KG1 (cell line): ENCODE data around the gene ACACA.
A peak's percentile ranks its signal among the peaks of the same experiment; 100 is the strongest.
"Not testable (repeated sequence)": the region's sequence is repeated elsewhere in the genome, so short reads cannot be mapped to it uniquely, and the experiment has no call there.

Experiments used
- DNase-seq: peaks from one replicate; lab custom pipeline; 2025; lab: John Stamatoyannopoulos, UW

Gene ACACA

DNA sequence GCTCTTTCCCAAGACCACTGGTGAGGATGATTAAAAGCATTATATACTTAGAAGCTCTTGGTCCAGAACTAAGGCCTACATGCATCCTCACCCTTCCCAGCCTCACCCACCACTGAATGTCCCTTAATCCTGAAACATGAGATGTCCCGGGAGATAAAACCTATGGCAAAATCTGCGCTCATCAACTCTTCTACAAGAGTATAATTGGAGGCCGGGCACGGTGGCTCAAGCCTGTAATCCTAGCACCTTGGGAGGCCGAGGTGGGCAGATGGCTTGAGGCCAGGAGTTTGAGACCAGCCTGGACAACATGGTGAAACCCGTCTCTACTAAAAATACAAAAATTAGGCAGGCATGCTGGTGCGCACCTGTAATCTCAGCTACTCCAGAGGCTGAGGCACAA is 13.3 kb downstream of the ACACA start:
- DNase-seq: no peak

DNA sequence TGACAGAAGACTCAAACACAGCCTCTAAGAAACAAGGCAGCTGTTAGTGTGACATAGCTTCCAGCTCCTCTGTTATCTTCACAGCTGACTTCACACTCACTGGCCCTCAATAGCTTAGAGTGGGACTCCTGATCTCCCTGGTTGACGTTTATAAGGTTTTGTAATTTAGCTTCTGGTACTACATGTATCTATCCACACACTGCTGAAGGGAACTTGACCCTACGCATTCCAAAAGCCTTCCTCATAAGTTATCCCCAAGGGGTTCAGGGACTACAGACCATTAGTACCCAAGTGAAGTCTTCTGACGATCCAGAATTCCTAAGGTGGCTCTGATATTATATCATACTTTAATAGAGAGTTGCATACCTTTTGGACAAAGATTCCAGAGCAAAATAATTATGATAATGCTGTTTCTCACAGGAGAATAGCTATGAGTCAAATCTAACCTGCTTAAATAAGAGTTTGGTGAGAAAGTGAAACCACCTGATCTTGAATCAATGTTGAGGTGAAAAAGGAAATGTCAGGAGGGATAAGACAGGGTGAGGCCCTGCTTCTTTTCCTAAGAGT is 14.5 kb downstream of the ACACA start:
- no peak for DNase-seq

DNA sequence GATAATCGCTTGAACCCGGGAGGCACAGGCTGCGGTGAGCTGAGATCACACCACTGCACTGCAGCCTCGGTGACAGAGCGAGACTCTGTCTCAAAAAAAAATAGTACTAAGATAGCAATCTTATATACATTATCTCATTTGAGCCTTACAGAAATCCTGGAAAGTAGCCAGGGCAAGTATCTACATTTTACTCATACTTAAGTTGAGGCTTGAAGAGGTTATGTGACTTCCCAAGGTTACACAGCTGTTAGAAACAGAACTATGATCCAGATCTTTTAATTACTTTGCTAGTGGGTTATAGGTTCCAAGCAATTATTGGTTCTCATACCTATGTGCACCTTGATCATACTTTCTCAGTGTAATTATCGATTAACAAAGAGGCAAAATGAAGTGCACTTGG is 15.5 kb downstream of the ACACA start:
- no peak for DNase-seq

GRCh38 chr17:37389160-37389559 is 17.5 kb downstream of the ACACA start:
- DNase-seq: no peak

GRCh38 chr17:37388266-37388665 is 18.4 kb downstream of the ACACA start:
- no peak for DNase-seq

DNA sequence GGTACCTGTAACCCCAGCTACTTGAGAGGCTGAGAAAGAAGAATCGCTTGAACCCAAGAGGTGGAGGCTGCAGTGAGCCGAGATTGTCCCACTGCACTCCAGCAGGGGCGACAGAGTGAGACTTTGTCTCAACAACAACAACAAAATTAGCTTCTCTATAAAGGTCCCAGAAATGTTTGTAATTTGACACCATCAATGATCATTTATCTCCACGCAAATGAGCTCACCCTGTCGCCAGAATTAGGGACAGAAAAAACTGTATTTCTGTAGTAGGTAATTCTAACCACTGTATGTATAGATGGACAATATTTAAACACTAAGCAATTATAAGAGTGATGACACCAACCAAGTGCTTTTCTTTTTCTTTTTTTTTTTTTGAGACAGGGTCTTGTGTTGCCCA is 20.2 kb downstream of the ACACA start:
- no peak for DNase-seq

DNA sequence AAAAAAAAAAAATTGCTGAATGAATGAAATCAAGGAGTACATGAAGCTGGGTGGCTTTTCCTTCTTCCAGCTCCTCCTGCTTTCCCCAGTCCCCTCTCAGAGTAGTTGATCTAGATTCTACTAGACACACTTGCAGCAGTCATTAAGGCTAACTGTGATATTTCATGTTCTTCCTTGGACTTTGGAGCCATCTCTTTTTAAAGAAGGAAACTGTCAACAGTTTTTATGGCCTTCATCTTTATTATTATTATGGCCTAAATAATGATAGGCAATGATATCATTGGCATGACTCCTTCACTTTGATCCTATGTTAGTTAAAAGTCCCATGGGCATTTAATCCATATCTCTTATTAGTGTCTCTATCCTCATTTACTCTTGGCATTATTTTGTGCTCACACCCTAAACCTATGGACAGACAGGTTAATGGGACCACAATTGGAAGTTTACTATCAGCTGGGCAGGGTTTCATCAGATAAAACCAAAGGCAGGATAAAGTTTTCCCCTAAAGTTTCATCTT is 21.1 kb downstream of the ACACA start:
- DNase-seq: no peak

GRCh38 chr17:37384560-37385149 is 22.0 kb downstream of the ACACA start:
- DNase-seq: no peak

- DNase-seq: no peak
Measured at GRCh38 chr17:37382056-37382455, 24.6 kb downstream of the ACACA start.

- no peak for DNase-seq
Measured at GRCh38 chr17:37375706-37376105, 30.9 kb downstream of the ACACA start, which contains the start of gene C17orf78. Gene C17orf78 (plus strand): TSS chr17:37375985. CDS start chr17:37376093, 108 bp downstream.

GRCh38 chr17:37373530-37374159 is 33.0 kb downstream of the ACACA start:
- peak; percentile 24 for DNase-seq

DNA sequence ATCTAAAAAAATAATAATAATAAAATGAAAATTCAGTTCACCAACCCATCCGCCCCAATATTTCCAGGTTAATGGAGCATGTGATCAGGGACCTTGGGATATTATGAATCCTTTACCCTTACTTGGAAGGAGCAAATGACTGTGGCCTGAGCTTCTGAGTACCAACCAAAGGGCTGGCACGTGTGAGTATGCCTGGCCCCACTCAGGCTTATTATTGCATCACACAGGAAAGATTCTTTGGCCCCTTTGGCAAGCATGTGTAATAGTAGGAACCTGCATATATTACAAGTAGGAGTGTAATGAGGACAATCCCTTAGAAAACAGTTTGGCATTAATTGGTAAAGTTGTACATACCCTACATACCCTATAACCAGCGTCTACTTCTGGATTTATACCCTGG is 38.1 kb downstream of the ACACA start:
- DNase-seq: no peak

DNA sequence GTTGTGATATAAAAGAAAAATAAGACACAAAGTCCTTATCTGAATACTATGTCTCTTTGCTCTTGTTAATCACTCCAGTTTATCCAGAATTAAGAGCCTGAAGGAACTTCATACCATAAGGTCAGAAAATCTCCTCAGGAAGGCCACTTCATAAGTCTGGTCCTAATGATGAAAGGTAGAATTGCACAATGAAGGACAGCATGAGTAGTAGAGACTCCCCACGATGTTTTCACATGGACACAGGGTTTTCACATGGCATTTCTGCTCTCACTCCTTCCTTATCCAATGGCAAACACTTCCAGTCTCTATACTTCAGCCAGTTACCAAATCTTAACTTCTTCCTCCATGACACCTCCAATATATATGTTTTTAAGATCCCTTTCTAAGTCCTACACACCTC is 41.0 kb downstream of the ACACA start:
- no peak for DNase-seq

GRCh38 chr17:37361543-37361942 is 45.1 kb downstream of the ACACA start:
- DNase-seq: no peak

DNA sequence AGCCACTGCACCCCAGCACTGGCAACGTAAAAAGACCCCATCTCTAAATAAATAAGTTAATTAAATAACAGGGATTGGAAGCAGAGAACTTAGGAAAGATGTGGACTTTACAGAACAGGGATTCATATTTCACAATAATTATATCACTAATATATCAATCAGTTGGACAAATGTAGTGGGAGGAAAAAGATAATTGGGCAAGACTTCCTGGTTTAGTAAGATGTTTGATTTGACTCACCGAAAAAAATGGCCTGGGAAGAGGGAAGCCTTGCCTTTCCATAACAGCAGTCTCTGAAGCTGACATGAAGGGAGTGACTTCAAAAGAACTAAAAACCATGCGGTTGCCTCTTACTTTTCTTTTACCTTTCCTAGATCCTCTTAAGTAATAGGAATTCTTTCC is 46.0 kb downstream of the ACACA start:
- no peak for DNase-seq

DNA sequence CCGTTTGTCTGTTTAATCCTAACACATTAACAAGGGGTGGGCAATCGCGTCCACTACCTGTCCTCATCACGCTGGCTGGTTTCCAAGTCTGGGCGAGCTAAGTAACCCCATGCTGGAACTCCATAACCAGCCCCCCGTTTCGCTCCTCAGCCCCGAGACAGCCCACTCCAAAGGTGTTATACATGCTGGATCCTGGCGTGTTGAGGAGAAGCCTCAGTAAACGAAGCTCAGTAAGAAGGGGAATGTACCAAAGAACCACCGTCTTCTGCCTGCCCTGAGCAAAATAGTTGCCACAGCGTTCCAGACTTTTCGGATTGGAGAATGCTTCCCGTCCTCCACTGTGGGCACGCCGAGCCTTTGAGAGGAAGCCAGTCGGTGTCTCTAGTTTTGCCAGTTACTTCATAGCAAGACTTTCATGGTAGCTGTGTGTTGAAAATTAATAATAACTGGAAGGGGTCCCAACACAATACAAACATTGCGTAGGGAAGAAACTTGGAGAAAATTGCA is 46.9 kb downstream of the ACACA start:
- no peak for DNase-seq

DNA sequence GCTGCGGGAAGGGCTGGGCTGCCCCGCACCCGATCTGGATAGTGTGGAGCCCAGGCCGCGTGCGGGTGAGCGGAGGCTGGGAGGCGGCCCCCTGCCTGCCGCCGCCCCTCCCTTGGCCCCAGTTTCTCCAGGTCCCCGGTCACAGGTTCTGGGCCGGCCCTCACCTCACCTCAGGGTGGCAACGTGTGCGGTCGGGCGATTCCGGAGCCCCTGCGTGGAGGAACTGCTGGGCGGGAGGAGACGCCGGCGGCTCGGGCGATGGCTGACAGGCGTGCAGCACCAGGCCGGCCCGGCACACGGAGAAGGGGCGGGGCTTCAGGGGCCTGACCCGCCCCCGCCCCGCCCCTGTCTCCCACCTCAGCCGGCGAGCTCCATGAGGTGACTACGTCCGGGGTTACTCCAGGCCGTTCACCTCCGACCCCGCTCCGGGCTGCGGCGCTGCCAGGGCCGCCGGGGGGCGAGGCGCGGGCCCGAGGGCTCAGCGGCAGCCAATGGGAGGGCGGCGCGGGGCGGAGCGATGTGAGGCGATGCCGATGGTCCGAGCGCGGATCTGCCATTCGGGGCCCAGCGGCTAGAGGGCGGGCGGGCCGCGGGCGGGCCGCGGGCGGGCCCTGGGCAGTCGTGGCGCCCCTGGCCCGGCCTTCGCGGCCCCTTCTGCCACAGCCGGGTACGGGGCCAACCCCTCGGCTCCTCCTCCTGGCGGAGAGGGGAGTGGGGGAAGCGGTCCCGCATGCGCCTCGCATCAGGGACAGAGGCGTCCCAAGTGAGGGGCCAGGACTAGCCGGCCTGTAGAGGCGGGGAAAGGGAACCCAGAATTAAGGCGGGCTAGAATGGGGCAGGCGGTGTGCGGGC is 47.6 kb downstream of the ACACA start:
- peak; percentile 86 for DNase-seq

- DNase-seq: peak; percentile 36
Measured at GRCh38 chr17:37358098-37358829, 48.4 kb downstream of the ACACA start.

DNA sequence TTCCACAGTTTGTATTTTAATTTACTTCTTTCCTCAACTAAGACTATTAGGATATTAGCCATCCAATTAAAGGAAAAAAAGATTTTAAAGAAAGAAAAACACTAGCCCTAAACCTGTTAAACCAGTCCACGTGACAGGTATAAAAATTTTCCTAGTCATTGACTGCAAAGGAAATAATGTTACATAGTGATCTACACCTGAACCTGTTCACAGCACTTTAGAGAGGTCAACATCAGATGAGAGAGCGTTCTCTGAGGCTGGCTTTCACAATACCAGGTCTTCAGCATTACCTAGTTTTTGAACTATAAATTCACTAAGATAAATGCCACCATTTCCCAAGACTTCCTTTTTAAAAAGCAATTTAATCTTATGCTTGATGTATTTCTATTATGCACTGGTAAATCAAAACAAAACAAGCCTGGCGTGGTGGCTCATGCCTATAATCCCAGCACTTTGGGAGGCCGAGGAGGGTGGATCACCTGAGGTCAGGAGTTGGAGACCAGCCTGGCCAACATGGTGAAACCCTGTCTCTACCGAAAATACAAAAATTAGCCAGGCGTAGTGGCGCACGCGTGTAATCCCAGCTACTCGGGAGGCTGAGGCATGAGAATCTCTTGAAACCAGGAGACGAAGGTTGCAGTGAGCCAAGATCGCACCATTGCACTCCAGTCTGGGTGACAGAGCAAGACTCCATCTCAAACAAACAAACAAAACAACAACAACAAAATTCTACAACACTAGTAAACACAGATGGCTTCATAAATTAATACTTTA is 49.7 kb downstream of the ACACA start:
- DNase-seq: not testable (repeated sequence)

DNA sequence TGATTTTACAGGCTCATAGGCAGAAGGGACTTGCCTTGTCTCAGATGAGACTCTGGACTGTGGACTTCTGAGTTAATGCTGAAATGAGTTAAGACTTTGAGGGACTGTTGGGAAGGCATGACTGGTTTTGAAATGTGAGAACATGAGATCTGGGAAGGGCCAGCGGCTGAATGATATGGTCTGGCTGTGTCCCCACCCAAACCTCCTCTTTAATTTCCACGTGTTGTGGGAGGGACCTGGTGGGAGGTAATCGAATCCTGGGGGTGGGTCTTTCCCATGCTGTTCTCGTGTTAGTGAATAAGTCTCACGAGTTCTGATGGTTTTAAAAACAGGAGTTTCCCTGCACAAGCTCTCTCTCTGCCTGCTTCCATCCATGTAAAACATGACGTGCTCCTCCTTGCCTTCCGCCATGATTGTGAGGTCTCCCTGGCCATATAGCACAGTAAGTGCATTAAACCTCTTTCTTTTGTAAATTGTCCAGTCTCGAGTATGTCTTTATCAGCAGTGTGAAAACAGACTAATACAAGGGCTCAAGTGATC is 59.7 kb downstream of the ACACA start:
- DNase-seq: not testable (repeated sequence)

DNA sequence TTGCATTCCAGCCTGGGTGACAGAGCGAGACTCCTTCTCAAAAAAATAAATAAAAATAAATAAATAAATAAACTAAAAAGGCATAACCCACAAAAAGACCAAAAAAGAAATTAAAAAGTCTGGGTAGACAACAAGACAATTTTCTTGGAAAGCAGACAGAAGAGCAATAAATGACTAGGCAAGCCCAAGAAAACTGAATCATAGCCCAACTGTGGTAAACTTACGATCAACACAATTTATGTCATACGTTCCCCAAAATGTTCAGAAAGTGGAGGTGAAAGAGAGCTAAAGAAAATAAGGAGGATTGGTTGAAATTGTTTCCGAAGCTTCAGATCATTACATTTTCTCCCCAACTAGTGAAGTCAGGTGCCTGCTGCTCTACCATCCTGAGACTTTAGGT is 62.1 kb downstream of the ACACA start:
- DNase-seq: no peak
